Middle frontal gyrus (tissue), 1 donor: ENCODE data around the gene SLC35A2.
A peak's percentile ranks its signal among the peaks of the same experiment; 100 is the strongest.

Experiments used
- DNase-seq: peaks from one replicate; pipeline ENCODE4 v3.0.0-alpha.2; 2015; ENCODE audit warnings: low spot score; ENCODE audit errors: extremely low spot score

Gene SLC35A2

DNA sequence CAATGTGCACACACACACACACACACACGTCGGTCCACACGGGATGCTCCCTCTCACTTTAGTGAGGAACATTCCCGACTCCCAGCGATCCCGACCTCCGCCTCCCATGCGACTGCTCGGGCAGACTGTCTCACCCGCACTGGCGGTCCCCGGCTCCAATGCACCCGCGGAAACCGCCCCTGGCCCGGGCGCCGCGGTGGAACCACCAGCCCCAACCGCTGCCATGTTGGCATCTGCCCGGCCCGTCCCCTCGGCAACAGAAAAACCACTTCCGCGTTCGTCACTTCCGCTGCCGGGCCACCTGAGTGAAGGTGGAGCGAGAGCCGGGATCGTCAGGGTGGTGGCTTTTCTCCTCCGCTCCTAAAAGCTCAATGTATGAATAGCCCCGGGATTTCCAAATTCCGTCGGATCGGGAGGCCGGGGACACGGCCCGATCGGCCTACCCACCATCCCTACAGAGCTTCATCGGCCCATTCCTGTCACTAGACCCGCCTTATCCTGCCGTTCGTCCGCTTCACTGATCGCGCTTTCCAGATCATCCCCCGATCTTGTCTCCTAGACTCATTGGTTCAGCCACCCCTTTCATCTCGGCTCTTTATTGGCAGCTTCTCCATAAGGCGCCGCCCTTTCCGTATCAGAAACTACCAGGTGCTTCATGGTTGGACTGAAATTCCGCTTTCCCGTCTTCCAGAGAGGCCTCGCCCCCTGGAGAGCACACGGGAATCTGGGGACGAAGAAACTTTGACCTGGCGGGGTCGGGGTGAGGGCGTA is at the start of gene SLC35A2:
Gene SLC35A2, minus strand, starts transcription at position 235 of the 771 bp plus-strand sequence. Its CDS starts 10 bp downstream, at position 225.
- DNase-seq = peak; percentile 57

DNA sequence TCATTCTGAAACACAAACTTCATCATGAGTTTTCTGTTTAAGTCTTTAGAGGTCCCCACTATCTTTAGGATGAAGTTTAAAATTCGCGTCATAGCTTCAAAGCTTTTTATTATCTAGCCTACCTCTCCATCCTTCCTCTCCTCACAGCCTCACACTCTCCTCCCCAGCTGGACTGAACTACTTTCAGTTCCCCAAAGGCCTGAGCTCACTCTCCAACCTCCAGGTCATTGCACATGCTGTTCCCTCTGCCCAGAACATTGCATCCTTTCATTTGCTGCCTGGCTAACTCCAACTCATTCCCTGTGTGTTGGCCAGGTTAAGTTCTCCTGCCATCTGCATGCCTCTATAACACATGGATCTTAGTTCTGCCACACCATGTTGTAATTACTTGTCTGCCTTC is 48.8 kb upstream of the SLC35A2 start:
- DNase-seq = no peak

DNA sequence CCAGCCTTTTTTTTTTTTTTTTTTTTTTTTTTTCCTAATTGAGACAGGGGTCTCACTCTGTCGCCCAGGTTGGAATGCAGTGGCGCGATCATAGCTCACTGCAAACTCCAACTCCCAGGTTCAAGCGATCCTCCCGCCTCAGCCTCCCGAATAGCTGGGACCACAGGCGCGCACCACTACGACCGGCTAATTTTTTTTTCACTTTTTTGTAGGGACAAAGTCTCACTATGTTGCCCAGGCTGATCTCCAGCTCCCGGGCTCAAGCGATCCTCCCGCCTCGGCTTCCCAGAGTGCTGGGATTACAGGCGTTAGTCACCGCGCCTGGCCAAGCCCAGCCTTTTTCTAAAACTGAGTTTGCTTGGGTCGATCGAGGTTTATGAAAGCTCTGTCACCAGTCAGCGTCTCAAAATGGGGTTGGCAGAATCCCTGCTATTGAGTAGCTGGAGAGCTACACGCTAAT is 47.2 kb upstream of the SLC35A2 start:
- DNase-seq = no peak

DNA sequence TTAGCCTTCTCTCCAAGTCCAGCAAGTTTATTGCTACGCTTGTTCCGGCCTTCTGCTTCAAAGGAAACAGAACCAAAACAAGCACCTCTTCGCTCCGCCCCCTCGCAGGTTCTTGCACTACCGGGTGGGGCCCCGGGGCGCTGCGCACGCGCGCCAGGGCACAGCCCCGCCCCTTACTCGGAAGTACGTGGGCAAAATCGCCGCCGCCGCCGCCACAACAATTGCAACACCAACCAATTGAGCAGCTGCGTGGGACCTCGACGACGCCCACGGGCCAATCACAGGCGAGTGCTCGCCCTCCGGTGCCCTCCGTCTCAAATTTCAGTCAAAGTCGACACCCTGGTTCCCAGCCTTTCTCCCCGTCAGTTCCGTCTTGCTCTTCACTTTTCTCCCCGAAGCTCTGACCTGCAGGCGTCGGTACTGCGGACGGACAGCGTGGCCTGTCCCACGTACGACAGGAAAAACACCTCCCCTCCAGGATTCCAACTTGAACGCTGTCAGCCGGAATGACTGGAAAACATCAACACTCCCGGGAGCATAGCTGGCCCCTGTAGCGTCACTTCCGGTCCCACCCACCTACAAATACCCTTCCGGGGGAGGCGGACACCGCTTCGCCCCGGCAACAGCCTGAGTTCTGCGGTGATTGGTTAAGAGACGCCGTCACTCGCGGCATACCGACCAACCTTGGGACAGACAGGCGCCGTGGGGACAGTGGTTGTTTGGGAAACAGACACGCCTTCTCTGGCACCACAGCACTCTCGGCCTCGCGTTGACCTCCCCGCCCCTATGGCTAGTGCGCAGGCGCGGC is 46.6 kb upstream of the SLC35A2 start:
- DNase-seq = peak; percentile 87

DNA sequence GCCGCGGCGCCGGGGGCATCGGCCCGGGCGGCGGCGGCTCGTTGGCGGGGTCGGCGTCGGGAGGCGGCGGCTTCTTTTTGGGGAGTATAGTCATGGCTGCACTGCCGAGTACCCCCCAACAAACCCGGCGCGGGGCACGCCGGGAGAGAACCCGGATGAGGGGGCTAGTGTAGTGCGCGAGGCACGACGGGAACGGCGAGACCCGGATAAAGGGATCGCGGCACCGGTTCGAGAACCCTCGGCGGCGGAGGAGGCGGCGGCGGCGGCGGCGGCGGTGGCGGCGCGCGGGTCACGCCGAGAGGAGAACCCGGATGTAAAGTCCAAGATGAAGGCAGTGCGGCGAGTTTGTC is 46.0 kb upstream of the SLC35A2 start, which contains the start of gene OTUD5:
Gene OTUD5, minus strand, starts transcription at position 131 of the 350 bp plus-strand sequence. Its CDS starts 37 bp downstream, at position 94.
- no peak for DNase-seq

DNA sequence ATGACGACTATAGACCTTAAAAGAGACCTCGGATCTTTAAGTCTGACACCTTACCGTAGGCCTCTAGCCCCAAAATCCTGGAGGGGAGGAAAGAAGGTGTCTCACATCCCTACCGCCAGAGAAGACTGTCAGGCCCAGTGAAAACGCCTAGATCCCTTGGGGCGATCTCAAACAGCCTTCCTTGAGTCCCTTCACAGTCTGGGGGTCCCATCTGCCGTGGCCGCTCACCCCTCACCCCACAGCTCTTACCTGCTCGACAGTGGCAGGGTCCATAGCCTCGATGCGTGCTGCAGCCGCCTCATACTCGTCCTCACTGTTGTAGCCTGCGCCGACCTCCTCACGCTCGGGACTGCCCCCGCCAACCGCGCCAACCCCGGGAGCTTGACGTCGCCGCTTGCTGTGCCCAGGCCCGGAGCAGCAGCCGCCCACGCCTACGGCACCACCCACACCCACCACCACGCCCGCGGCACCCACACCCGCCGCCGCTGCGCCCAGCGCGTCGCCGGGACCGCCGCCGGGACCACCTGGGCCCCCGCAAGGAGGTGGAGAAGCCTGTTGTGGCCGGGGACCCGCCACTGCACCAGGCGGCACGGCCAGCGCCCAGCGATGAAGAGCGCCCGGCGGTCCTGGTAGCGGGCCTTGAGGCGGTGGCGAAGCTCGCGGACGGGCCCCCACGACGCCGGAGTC is 45.4 kb upstream of the SLC35A2 start:
- no peak for DNase-seq

DNA sequence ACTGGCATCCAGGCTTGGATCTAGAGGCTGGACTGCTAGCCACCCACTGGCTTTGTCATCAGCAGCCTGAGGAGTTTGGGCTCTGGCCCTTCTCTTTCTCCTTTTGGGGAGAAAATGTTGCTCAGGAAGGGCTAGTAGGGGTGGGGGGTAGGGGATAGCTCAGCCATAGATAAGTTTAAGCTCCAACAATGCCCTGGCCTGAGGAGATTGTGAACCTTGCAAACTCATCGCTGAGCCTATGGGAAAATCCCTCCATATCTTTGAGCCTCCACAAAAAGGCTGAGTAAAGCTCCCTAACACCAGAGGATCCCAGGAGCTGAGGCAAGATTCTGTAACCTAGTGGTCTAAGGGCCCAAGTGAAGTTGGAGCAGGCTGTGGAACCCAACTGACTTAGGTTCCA is 37.1 kb upstream of the SLC35A2 start:
- no peak for DNase-seq

DNA sequence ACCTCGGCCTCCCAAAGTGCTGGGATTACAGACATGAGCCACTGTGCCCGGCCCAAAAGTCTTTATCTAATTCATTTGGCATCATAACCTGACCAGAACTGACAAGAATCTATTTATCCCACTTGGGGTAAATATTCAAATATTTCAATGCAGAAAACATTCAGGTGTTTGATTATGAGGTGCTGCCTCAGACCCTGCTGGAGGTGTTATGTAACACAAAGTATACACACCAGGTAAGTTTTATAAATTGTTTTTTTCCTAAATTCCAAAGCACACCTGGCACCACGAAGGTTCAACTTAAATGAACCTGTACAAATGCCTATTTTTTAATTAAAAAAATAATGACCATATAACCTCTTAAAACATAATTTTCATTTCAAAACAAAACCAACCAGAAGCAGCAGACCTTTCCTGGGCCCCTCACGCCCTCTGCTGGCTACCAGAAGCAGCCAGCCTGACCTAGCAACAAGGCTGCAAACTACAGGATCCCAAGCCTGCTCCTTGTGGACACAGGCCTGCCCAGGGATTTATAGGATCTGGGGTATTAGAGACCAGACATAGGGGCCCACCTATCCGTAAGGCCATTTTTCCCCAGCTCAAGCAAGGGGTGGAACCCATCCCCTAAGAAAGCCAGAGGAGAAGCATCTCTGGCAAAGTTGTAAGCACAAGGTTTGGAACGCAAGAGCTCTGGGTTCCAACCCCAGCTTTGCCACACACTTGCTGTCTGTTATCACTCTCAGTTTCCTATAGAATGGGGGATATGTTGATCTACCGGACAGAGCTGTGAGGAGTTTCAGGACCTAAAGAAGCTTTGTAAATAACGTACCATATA is 34.3 kb upstream of the SLC35A2 start:
- no peak for DNase-seq

DNA sequence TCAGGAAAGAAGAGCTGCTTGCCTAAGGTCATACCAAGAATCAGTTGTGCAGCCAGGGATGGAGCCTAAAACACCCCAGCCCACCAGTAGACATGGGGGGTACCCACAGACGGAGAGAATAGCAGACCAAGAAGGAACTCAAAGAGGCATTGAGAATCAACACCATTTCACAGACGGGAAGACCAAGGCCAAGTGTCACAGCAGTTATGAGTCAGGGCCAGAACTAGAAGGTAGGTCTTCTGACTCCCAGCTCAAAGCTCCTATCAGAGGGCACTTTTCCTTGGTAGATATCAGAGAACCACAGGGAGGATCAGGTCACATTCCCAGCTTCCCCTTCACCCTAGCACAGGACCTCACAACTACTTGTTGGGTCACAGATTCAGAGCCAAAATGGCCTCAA is 31.4 kb upstream of the SLC35A2 start:
- no peak for DNase-seq

DNA sequence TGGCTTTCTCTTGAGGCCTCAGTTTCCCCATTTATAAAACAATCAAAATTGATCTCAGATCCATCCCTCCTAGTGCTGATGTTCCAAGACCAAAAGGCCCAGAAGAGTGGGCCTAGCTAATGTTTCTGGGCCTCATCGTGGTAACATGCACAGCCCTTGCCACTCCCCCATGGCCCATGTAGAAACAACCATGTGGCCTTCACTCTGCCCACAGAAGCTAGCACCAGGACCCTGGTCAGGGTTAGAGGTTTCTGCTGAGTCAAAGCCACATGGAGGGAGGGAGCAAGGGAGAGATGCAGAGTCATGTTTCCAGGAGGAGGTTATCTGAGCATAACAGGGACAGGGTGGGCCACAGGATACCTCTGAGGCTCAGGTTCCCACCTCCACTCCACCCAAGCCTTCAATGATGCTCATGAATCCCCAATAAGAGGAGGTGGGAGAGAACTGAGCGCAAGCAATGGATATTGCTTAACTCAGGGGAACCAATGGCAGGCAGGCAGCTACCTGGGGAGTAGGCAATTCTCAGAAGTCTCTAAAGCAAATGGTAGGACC is 29.0 kb upstream of the SLC35A2 start:
- DNase-seq = no peak

DNA sequence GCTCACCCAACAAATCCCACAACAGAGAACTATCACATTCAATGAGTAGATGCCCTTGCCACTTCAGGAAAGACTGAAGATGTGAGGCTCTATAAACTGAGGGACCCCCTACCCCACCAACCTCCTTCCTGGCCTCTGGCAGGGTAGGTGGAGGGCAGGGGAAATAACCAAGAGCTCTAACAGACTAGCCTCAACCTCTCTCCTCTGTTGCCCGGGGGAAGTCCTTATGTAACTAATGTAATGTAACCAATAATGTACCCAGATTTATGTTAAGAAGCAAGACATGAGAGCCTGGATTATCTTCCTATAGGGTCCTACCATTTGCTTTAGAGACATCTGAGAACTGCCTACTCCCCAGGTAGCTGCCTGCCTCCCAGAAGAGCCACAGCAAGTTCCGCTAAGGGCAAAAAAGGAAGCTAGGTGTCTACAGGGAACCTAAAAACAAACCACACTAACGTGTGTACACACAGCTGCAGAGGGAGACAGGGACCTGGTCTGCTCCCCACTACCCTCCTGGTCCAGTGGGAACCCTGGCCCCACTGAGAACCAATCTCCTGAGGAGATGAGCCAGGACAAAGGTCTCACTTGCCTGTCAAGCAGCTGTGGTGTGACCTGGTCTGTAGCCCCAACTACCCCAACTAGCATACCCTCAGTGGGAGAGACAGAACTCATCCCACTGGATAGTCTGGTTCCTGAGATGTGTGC is 28.2 kb upstream of the SLC35A2 start:
- no peak for DNase-seq

DNA sequence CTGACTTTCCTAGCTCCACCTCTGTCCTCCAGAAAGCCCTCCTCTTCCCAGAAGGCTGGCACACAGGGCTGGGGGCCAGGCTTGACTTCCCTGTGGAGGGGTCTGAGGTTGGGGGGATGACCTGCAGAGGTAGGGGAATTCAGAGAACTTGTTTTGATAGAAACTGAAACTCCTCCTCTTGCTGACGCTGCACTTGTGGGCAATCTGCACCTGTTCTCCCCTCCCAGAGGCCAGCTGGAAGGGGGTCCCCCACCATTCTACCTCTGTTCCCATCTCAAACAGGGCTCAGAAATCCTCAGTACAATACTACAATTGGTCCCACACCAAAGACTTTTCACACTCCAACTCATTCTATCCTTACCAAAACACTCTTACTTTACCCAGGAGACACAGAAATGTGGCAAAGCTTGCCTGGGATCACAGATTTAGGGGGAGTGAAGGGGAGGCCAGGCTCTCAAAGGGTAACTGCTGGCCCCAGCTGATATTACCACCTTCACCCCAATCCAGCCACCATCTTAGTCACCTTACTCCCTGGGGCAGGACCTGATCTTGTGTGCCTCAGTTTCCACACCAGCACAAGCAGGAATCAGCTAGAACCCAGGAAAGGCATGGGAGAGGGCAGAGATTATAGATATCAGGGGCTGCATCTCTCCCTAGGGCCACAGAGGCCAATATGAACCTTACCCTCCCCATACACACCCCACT is 27.4 kb upstream of the SLC35A2 start:
- DNase-seq = no peak

DNA sequence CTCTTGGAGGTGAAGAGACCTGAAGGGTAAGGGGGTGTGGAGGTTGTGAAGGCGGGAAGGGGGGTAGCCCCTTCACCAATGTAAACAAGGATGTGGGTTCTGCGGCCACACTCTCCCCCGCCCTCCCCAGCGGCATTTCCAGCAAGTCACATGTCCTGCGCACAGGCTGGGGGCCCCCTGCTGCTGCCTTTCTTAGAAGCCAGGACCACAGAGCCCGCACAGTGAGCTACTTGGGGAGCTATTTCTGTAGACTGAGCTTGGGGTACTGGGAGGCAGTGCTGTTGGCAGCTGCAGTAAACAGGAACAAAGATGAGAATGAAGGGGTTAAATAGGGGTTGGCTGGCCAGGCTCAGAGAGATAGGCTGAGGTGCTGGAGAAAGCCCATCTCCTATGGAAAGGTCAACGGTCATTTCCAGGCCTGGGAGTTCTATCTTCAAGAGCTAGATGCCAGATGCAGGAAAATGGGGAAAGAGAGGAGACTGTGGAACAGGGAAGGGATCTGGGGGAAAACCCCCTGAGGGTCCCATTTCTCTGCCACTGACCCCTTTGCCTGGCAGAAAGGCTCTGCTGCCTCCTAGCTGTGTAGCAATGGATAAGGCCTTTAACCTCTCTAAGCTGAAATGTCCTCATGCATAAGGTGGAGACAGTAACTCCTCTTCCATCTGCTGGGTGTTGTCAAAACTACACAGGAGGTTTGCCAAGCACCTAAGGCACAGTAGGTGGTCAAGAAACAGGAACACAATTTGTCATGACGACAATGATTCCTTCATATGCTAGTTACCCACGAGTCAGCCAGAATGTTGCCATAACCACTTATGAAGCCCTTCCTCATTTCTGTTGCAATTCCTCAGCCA is 25.8 kb upstream of the SLC35A2 start:
- no peak for DNase-seq

DNA sequence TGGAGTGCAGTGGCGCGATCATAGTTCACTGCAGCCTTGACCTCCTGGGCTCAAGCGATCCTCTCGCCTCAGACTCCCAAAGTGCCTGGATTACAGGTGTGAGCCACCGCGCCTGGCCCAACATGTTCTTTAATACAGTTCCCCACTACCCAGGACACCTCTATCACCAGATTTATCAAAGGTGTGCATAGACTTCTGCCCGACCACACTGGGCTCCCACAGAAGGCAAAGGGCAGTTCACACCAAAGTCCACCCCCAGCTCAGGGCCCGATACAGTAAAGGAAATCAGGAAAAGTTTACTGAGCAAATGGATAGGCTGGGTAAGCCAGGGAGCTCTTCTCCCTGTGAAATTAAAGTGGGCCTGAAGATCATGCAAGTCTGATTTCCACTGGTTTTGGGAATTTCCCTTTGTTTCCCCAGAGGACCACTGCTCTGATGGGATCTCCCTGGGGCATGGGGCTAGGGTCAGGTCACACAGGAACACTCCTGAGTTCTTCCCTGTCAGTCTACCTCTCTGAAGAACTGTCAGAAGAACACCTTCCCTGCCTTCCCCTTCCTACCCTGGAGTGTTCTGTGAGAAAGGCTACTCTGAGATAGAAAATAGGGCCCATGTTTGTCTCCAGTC is 25.1 kb upstream of the SLC35A2 start:
- DNase-seq = no peak

DNA sequence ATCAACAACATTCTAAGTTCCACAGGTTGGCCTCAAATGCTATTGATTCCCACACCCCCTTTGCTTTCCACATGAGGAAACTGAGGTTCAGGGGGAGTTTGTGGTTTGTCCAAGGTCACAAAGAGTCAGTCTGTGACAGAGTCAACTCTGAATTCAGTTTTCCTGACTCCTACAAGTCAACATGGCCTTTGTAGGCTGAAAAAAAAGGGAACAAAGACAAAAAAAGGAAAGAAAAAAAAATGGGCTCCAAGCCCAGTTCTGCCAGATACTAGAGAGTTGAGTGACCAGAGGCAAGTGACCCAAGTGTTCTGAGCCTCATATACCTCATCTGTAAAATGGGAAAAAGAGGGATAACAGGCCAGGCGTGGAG is 23.8 kb upstream of the SLC35A2 start:
- no peak for DNase-seq

DNA sequence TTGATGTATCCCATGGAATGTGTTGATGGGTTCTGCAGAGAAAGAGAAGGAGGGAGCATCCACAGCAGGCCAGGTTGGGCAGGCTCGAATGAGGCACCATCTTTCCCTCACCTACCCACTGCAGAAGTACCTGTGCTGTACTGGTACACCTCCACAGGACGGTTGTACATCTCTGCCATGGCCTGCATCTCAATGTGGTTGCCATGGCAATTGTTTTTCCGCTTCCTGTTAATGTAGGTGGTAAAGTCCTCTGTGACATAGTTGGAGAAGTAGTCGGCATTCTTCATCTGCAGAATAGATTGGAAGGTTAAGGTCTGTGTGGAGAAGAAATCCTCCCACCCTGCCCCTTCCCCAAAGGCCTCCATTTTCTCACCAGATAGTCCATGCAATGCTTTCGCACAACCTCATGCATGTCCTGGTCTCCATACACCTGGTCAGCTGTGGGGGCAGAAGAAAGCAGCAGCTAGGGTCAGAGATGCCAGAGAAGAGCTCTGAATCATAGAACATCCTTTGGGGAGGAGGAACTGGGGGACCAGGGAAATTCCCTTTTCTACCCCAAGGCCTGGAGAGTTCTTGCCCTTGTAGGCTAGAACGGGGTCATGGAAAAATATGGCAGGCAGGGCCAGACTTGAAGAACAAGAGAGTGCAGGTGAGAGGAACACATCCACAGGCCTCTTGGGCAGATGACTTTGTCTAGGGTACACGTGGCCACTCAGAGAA is 23.3 kb upstream of the SLC35A2 start:
- DNase-seq = no peak

DNA sequence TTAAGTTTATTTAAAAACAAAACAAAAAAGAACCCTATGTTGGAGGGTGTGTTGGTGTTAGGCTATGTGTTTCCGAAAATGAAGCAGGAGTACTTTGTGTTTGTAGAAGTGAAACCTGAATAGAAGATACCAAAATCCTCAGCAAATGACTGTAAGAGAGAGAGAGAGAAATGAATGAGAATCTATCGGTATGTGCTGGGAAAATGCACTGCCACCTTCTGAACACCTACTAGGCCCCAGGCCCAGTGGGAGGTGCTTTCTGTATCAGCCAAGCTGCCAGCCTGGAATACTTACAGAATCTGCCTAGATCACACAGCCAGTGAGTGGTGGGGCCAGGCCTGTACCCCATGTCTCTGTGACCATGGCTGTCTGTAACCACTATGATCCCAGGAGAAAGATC is 22.3 kb upstream of the SLC35A2 start:
- no peak for DNase-seq
